ENCODE data around the gene C20orf202.

- TF ChIP-seq, protein P1, sequence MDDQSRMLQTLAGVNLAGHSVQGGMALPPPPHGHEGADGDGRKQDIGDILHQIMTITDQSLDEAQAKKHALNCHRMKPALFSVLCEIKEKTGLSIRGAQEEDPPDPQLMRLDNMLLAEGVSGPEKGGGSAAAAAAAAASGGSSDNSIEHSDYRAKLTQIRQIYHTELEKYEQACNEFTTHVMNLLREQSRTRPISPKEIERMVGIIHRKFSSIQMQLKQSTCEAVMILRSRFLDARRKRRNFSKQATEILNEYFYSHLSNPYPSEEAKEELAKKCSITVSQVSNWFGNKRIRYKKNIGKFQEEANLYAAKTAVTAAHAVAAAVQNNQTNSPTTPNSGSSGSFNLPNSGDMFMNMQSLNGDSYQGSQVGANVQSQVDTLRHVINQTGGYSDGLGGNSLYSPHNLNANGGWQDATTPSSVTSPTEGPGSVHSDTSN (IDR thresholded peaks at IDR 0.05), result no peak
- no peak for TF ChIP-seq CTCF (IDR thresholded peaks at IDR 0.05)
- no peak for TF ChIP-seq RAD21 (IDR thresholded peaks at IDR 0.05; ENCODE audit: low read length)
- TF ChIP-seq, protein P2, sequence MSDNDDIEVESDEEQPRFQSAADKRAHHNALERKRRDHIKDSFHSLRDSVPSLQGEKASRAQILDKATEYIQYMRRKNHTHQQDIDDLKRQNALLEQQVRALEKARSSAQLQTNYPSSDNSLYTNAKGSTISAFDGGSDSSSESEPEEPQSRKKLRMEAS (IDR thresholded peaks at IDR 0.05; ENCODE audit: low read depth), result no peak
- no peak for TF ChIP-seq EP300 (IDR thresholded peaks at IDR 0.05; ENCODE audit: borderline replicate concordance in 1 of 2, low read depth in 1 of 2, low read length in 1 of 2)
- no peak for TF ChIP-seq JUND (IDR thresholded peaks at IDR 0.05)
- TF ChIP-seq EZH2phosphoT487 (IDR thresholded peaks at IDR 0.05; ENCODE audit: borderline replicate concordance, low read depth), result no peak
- TF ChIP-seq RCOR1 (IDR thresholded peaks at IDR 0.05; ENCODE audit: low read length), result no peak
Observed at GRCh38 chr20:1241456-1241855, 38.2 kb downstream of the C20orf202 start.

Data from SK-N-SH (cell line).